Loucy (cell line): ENCODE measurements around the gene SUFU.
"Not testable (repeated sequence)": the region's sequence is repeated elsewhere in the genome, so short reads cannot be mapped to it uniquely, and the experiment has no call there.

Experiments used
- H2AFZ ChIP-seq: fragments of 200-600 bp; sonication (generic); 2 replicates; pipeline ENCODE4 v1.6.0; 2016; ENCODE audit warnings: antibody characterized with exemption, mild to moderate bottlenecking, low read length, moderate library complexity
- H3F3A ChIP-seq: fragments of 200-600 bp; 2 replicates; pipeline ENCODE4 v1.6.0; 2016; ENCODE audit warnings: antibody characterized with exemption, low read depth, mild to moderate bottlenecking
- H3K27me3 ChIP-seq: fragments of 200-600 bp; sonication (generic); 2 replicates; pipeline ENCODE4 v1.6.1; 2014; ENCODE audit warnings: low read length, mild to moderate bottlenecking; ENCODE audit not compliant: insufficient read depth, poor library complexity, severe bottlenecking
- H3K36me3 ChIP-seq: fragments of 200-600 bp; sonication (generic); 2 replicates; pipeline ENCODE4 v1.6.1; 2016; ENCODE audit warnings: low read length; ENCODE audit not compliant: insufficient read depth
- H3K4me1 ChIP-seq: fragments of 200-600 bp; sonication (generic); 2 replicates; pipeline ENCODE4 v1.5.1; 2014; ENCODE audit warnings: low read length, mild to moderate bottlenecking; ENCODE audit not compliant: insufficient read depth, poor library complexity, severe bottlenecking
- H3K4me2 ChIP-seq: fragments of 200-600 bp; sonication (generic); 2 replicates; pipeline ENCODE4 v1.6.0; 2014; ENCODE audit warnings: antibody characterized with exemption, low read length, low read depth, mild to moderate bottlenecking; ENCODE audit not compliant: poor library complexity, severe bottlenecking
- H3K4me3 ChIP-seq: fragments of 200-600 bp; sonication (generic); 2 replicates; pipeline ENCODE4 v1.5.1; 2014; ENCODE audit warnings: low read length, mild to moderate bottlenecking, mixed read lengths; ENCODE audit not compliant: poor library complexity, severe bottlenecking
- H3K79me2 ChIP-seq: fragments of 200-600 bp; sonication (generic); 2 replicates; pipeline ENCODE4 v1.6.1; 2014; ENCODE audit warnings: low read length; ENCODE audit not compliant: insufficient read depth
- H3K9ac ChIP-seq: fragments of 200-600 bp; sonication (generic); 2 replicates; pipeline ENCODE4 v1.6.0; 2014; ENCODE audit warnings: mild to moderate bottlenecking, low read depth, low read length, moderate library complexity; ENCODE audit not compliant: poor library complexity, severe bottlenecking
- H3K9me2 ChIP-seq: fragments of 200-600 bp; sonication (generic); replicated peaks from 2 replicates; pipeline ENCODE4 v1.6.1; 2016; ENCODE audit warnings: low read depth, low read length, mixed read lengths
- H3K9me3 ChIP-seq: fragments of 200-600 bp; sonication (generic); 2 replicates; pipeline ENCODE4 v1.6.1; 2014; ENCODE audit warnings: mild to moderate bottlenecking, antibody characterized with exemption, low read length, low read depth; ENCODE audit not compliant: insufficient read depth
- H4K20me1 ChIP-seq: fragments of 200-600 bp; sonication (generic); 2 replicates; pipeline ENCODE4 v1.6.0; 2014; ENCODE audit warnings: antibody characterized with exemption, low read length, mild to moderate bottlenecking; ENCODE audit not compliant: insufficient read depth, poor library complexity, severe bottlenecking
- EZH2phosphoT487 ChIP-seq: fragments of 200-600 bp; IDR thresholded peaks from 2 replicates; pipeline ENCODE4 v1.6.1; 2018; ENCODE audit warnings: antibody characterized with exemption, mild to moderate bottlenecking, moderate library complexity, borderline replicate concordance
- TF ChIP-seq, protein P1 (sequence below): fragments of 200-600 bp; sonication (generic); conservative IDR thresholded peaks from 2 replicates; pipeline ENCODE4 v1.5.1; 2014; ENCODE audit warnings: mild to moderate bottlenecking, antibody characterized with exemption, low read length

The SUFU gene

GRCh38 chr10:102503264-102504178 lies at the start of gene SUFU:
Gene SUFU, plus strand, starts transcription at chr10:102503972. Its CDS starts 181 bp downstream, at chr10:102504153.
- peak within 1 kb of the TSS; percentile 87 for H2AFZ ChIP-seq
- H3F3A ChIP-seq, result no peaks in the 10 kb centered on the region
- peak within 1 kb of the TSS; percentile 98 for H3K4me3 ChIP-seq
- peak within 1 kb of the TSS; percentile 98 for H3K4me2 ChIP-seq
- peaks cover 52% of the 10 kb centered on the region for H4K20me1 ChIP-seq
- H3K4me1 ChIP-seq, result peaks cover 63% of the 10 kb centered on the region
- no peaks in the 10 kb centered on the region for H3K36me3 ChIP-seq
- TF ChIP-seq, protein P1, sequence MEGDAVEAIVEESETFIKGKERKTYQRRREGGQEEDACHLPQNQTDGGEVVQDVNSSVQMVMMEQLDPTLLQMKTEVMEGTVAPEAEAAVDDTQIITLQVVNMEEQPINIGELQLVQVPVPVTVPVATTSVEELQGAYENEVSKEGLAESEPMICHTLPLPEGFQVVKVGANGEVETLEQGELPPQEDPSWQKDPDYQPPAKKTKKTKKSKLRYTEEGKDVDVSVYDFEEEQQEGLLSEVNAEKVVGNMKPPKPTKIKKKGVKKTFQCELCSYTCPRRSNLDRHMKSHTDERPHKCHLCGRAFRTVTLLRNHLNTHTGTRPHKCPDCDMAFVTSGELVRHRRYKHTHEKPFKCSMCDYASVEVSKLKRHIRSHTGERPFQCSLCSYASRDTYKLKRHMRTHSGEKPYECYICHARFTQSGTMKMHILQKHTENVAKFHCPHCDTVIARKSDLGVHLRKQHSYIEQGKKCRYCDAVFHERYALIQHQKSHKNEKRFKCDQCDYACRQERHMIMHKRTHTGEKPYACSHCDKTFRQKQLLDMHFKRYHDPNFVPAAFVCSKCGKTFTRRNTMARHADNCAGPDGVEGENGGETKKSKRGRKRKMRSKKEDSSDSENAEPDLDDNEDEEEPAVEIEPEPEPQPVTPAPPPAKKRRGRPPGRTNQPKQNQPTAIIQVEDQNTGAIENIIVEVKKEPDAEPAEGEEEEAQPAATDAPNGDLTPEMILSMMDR, result peak; percentile 78
- no peak for TF ChIP-seq EZH2phosphoT487
- peak within 1 kb of the TSS; percentile 87 for H3K9ac ChIP-seq
- no peaks in the 10 kb centered on the region for H3K9me3 ChIP-seq
- no peaks in the 10 kb centered on the region for H3K9me2 ChIP-seq
- H3K79me2 ChIP-seq, result peaks cover 74% of the 10 kb centered on the region
- no peaks in the 10 kb centered on the region for H3K27me3 ChIP-seq

- H3K4me2 ChIP-seq, H3K27me3 ChIP-seq, H3K9me3 ChIP-seq, H3K36me3 ChIP-seq, H3K9ac ChIP-seq, H3F3A ChIP-seq, H2AFZ ChIP-seq, H3K9me2 ChIP-seq, H3K4me3 ChIP-seq: not testable (repeated sequence)
- peaks cover 30% of the 10 kb centered on the region for H3K79me2 ChIP-seq
- H4K20me1 ChIP-seq, result peaks cover 12% of the 10 kb centered on the region
- H3K4me1 ChIP-seq, result peaks cover 17% of the 10 kb centered on the region
These were observed 48.9 kb upstream of the SUFU start for GRCh38 chr10:102454662-102455487.

- H3K36me3 ChIP-seq, result no peaks in the 10 kb centered on the region; the same call in 1 of the 2 replicates
- peaks cover 21% of the 10 kb centered on the region for H3K79me2 ChIP-seq
- no peak overlapping the region for H3K4me2 ChIP-seq
- no peaks in the 10 kb centered on the region for H3K27me3 ChIP-seq
- H4K20me1 ChIP-seq, result peaks cover 8% of the 10 kb centered on the region
- no peak for TF ChIP-seq EZH2phosphoT487
- TF ChIP-seq, protein P1, result no peak
- no peaks in the 10 kb centered on the region for H3K9me3 ChIP-seq
- H3K4me1 ChIP-seq, result peaks cover 20% of the 10 kb centered on the region
- H3K9me2 ChIP-seq, result no peaks in the 10 kb centered on the region
- H3K4me3 ChIP-seq, result no peak overlapping the region
- no peaks in the 10 kb centered on the region for H3F3A ChIP-seq
- H2AFZ ChIP-seq, result no peak overlapping the region
- no peak overlapping the region for H3K9ac ChIP-seq
These were observed 47.8 kb upstream of the SUFU start for GRCh38 chr10:102455893-102456471.
